CD4-positive, alpha-beta T cell treated with Interleukin-4 for 4 hours (primary cell): ENCODE measurements around the gene ASB12.

Source experiments
- DNase-seq: peaks from one replicate; pipeline ENCODE4 v3.0.0-alpha.2; 2020

The ASB12 gene

DNA sequence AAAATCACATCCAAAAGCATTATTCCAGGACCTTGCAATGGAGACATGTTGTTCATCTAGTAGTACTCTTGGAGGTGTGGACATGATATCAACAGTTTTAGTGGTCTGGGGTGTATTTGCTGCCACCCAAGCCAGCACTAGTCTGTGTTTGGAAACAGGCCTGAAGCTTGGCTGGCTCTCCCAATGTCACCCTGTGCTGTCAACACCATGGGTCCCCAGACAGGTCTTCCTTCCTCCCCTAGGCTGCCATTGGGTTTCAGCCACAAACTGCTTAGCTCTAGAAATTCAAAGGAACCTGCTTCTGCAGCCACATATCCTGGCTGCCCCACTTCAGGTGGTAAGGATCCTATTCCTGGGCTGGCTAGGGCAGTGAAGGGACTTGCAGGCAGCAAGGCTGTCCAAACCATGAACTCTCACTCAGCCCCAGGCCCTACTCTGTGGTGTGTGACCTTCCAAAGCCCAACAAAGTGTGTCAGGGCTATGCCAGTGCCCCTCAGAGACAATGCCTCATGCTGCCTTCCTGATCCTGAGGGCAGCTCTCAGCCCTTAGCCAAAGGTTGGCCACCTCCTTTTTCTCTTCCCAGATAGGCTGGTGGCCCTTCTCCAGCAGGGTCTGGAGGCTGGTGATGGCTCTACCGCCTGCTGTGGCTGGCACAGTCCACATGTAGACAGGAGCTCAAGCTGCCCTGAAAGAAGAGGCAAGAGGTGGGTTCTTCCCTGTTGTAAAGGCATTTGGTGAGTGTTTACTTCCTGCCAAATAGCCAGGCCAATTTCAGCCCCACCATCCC, 43.2 kb downstream of the ASB12 start:
- DNase-seq: no peak

DNA sequence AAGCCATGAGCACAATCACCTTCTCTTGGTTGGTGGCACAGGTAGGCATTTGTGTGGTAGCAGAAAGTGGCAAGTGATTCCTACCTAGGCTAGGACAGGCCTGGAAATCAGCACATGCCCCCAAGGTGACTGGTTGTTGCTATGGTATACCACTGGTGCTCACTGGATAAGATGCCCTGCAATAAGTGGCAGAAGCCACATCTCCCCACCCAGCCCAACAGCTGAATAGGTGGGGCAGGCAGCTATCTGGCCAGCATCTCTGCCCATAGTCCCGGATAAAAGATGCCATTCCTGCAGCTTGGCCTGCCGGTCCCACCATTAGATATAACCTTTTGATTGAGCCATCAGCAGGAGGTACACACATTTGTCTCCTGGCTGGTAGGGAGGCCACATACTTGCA, 46.0 kb downstream of the ASB12 start:
- no peak for DNase-seq

DNA sequence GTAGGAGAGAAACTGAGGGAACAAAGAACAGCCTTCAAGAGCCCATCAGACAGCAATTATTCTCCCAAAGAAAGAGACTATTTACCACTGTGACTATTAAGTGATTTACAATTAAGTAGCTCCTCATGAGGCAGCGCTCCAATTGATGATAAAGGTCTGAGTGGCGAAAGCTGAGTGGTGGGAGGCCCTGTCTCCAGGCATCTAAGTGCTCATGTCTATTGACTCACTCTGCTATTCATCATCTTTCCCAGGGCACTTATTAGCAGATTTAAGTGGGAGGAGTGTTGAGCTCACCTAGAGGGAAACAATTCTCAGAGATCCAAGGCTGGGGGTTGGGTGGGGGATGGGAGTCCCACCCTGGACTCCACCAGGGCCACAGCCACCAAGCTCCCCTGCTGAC, 48.2 kb downstream of the ASB12 start:
- DNase-seq: no peak

DNA sequence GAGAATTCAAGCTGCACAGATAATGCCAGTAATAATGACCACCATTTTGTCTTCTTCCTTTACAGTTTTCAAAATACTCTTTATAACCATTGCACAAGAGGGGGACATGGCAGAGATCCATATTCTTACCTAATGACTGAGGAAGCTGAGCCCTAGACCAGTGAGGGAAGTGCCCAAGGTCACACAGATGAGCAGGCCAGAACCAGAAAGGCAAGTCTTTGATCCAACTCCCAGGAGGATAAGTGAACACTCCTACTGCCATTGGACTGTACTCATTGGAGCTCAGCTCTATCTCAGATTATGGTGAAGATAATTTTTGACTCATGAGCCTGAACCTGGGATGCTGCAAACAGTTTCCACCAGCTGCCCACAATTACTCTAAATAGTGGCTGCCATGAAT, 53.5 kb downstream of the ASB12 start:
- no peak for DNase-seq
